Measurements from ENCODE around the gene EFNA2.

GRCh38 chr19:1245494-1246264 lies 40.0 kb upstream of the EFNA2 start:
- TF ChIP-seq POLR2A (IDR thresholded peaks at IDR 0.05) (no peak), CTCF (IDR thresholded peaks at IDR 0.05) (no peak)
